ENCODE measurements around the gene CLRN1.

DNA sequence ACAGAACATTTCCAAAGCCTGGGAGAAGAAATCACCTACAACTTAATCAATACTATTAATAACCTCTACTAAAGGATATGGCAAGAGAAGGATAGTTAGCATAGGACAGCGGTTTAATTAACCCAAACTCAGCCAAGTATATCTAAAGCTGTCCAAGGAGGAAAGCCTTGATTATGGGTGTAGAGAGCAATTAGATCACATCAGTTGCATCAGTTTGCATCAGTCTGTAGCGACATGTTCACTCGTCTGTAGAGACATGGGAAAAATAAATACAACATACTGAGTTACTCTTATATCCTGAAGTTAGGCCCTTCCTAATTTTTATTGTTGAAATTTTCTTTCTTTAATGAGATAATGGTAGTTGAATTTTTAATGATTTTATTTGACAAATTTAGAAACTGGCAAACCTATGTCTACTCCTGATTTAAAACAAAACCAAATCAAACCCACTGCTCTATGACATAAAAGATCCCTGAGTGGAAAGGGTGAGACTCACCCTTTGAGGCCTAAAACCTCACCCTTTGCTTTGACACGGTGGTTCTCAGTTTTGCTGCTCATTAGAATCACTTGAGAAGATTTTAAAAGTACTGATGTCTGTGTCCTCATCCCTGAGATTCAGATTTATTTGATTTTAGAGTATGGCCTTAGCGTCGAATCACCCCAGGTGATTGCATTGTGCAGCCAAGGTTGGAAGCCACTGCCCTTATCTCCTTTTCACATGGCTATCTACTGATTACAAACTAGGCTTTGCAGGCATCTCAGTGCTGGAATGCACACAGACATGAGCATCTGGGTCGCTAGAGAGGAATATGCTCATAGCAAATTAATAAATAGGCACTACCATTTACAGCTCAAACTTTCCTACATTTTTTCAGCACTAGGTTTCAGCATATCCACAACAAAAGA is 2.8 kb upstream of the CLRN1 start:
- TF ChIP-seq, protein P1, sequence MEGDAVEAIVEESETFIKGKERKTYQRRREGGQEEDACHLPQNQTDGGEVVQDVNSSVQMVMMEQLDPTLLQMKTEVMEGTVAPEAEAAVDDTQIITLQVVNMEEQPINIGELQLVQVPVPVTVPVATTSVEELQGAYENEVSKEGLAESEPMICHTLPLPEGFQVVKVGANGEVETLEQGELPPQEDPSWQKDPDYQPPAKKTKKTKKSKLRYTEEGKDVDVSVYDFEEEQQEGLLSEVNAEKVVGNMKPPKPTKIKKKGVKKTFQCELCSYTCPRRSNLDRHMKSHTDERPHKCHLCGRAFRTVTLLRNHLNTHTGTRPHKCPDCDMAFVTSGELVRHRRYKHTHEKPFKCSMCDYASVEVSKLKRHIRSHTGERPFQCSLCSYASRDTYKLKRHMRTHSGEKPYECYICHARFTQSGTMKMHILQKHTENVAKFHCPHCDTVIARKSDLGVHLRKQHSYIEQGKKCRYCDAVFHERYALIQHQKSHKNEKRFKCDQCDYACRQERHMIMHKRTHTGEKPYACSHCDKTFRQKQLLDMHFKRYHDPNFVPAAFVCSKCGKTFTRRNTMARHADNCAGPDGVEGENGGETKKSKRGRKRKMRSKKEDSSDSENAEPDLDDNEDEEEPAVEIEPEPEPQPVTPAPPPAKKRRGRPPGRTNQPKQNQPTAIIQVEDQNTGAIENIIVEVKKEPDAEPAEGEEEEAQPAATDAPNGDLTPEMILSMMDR (IDR thresholded peaks at IDR 0.05), result no peak
- TF ChIP-seq POLR2A (IDR thresholded peaks at IDR 0.05), result no peak
